Neural cell (in vitro differentiated cells): ENCODE measurements around the gene VPS37C. TPM values are rescaled to one million over a fixed set of nuclear protein-coding genes. Genes with fewer than 3 reads are reported as not detected.

Experiments used
- H2AFZ ChIP-seq: fragments of 200-600, 300-800 bp; sonication (generic), shearing (Covaris generic); 2 replicates; pipeline ENCODE4 v1.6.0; 2014; ENCODE audit warnings: low read depth, mild to moderate bottlenecking, antibody characterized with exemption, low read length, moderate library complexity
- H3F3A ChIP-seq: fragments of 200-600 bp; shearing (Covaris generic); 2 replicates; pipeline ENCODE4 v1.6.1; 2016; ENCODE audit warnings: mild to moderate bottlenecking, moderate library complexity, mixed read lengths, antibody characterized with exemption, low read length; ENCODE audit not compliant: insufficient read depth, poor library complexity, severe bottlenecking
- H3K27ac ChIP-seq: fragments of 200-600, 300-800 bp; sonication (generic), shearing (Covaris generic); 2 replicates; pipeline ENCODE4 v1.5.1; 2014; ENCODE audit warnings: mild to moderate bottlenecking, low read length, moderate library complexity
- H3K27me3 ChIP-seq: fragments of 300-800, 200-600 bp; sonication (generic), shearing (Covaris generic); 2 replicates; pipeline ENCODE4 v1.6.0; 2014; ENCODE audit warnings: mild to moderate bottlenecking, low read depth, low read length, moderate library complexity; ENCODE audit not compliant: insufficient read depth
- H3K36me3 ChIP-seq: fragments of 300-800, 200-600 bp; sonication (generic), shearing (Covaris generic); 2 replicates; pipeline ENCODE4 v1.5.1; 2014; ENCODE audit warnings: mild to moderate bottlenecking, antibody characterized with exemption, low read length, moderate library complexity; ENCODE audit not compliant: insufficient read depth
- H3K4me2 ChIP-seq: fragments of 300-800, 200-600 bp; sonication (generic), shearing (Covaris generic); 2 replicates; pipeline ENCODE4 v1.6.0; 2014; ENCODE audit warnings: mild to moderate bottlenecking, low read length
- H3K4me3 ChIP-seq: fragments of 300-800, 200-600 bp; sonication (generic), shearing (Covaris generic); 2 replicates; pipeline ENCODE4 v1.5.1; 2014; ENCODE audit warnings: mild to moderate bottlenecking, low read length, moderate library complexity
- H3K79me2 ChIP-seq: fragments of 200-600 bp; shearing (Covaris generic); replicated peaks from 2 replicates; pipeline ENCODE4 v1.6.0; 2014; ENCODE audit warnings: mild to moderate bottlenecking, low read length, moderate library complexity; ENCODE audit not compliant: insufficient read depth
- H3K9ac ChIP-seq: fragments of 300-800, 200-600 bp; sonication (generic), shearing (Covaris generic); 2 replicates; pipeline ENCODE4 v1.6.1; 2016; ENCODE audit warnings: mild to moderate bottlenecking, low read length, mixed read lengths
- H3K9me2 ChIP-seq: fragments of 200-600 bp; shearing (Covaris generic); 2 replicates; pipeline ENCODE4 v1.6.1; 2016; ENCODE audit warnings: mild to moderate bottlenecking, low read length, mixed read lengths; ENCODE audit not compliant: insufficient read depth
- H3K9me3 ChIP-seq: fragments of 200-600, 300-800 bp; sonication (generic), shearing (Covaris generic); 2 replicates; pipeline ENCODE4 v1.6.1; 2016; ENCODE audit warnings: mild to moderate bottlenecking, mixed run types, low read length, moderate library complexity, mixed read lengths
- H4K20me1 ChIP-seq: fragments of 200-600 bp; shearing (Covaris generic); 2 replicates; pipeline ENCODE4 v1.6.1; 2016; ENCODE audit warnings: mild to moderate bottlenecking, mixed run types; ENCODE audit not compliant: insufficient read depth
- CTCF ChIP-seq: fragments of 450-650 bp; IDR thresholded peaks from 2 replicates; pipeline ENCODE4 v1.5.1; 2014; ENCODE audit warnings: antibody characterized with exemption, mild to moderate bottlenecking, moderate library complexity; ENCODE audit not compliant: poor library complexity, severe bottlenecking
- EP300 ChIP-seq: fragments of 450-650 bp; conservative IDR thresholded peaks from 2 replicates; pipeline ENCODE4 v1.6.1; 2014; ENCODE audit warnings: antibody characterized with exemption, mild to moderate bottlenecking, moderate library complexity; ENCODE audit not compliant: poor library complexity, severe bottlenecking
- EZH2 ChIP-seq: fragments of 200-600, 300-800 bp; shearing (Covaris generic), sonication (generic); IDR thresholded peaks from 2 replicates; pipeline ENCODE4 v1.6.1; 2014; ENCODE audit warnings: antibody characterized with exemption, low read length, borderline replicate concordance, mild to moderate bottlenecking; ENCODE audit not compliant: insufficient read depth, poor library complexity, severe bottlenecking
- MXI1 ChIP-seq: fragments of 450-650 bp; conservative IDR thresholded peaks from 2 replicates; pipeline ENCODE4 v1.6.1; 2014; ENCODE audit warnings: antibody characterized with exemption, mild to moderate bottlenecking; ENCODE audit not compliant: poor library complexity, severe bottlenecking
- POLR2AphosphoS5 ChIP-seq: IDR thresholded peaks from 2 replicates; pipeline ENCODE4 v1.6.1; 2012
- RAD21 ChIP-seq: fragments of 450-650 bp; conservative IDR thresholded peaks from 2 replicates; pipeline ENCODE4 v1.6.1; 2014; ENCODE audit warnings: antibody characterized with exemption, mild to moderate bottlenecking, moderate library complexity
- REST ChIP-seq: IDR thresholded peaks from 2 replicates; pipeline ENCODE4 v1.6.1; 2012; ENCODE audit warnings: borderline replicate concordance
- SMC3 ChIP-seq: fragments of 450-650 bp; conservative IDR thresholded peaks from 2 replicates; pipeline ENCODE4 v1.6.1; 2014; ENCODE audit warnings: antibody characterized with exemption, mild to moderate bottlenecking, moderate library complexity; ENCODE audit not compliant: poor library complexity
- TAF1 ChIP-seq: IDR thresholded peaks from 2 replicates; pipeline ENCODE4 v1.6.1; 2012; ENCODE audit warnings: low read depth
- polyA plus RNA-seq: library from polyadenylated mRNA; depleted of rRNA; stranded (reverse); fragments of >200 nt; gene quantifications from 2 replicates; pipeline ENCODE4 v1.2.3, GENCODE V29; 2014

The VPS37C gene
- polyA plus RNA-seq, 1 donor from 2014 or later: 7.3 TPM

- Histone ChIP-seq H3K4me2 (no peak overlapping the region), H3K27ac (no peak overlapping the region), H3K36me3 (no peaks in the 10 kb centered on the region), H3K79me2 (peaks cover 22% of the 10 kb centered on the region), H3K9me3 (peaks cover 5% of the 10 kb centered on the region), H3K9me2 (no peaks in the 10 kb centered on the region), H3K9ac (no peak overlapping the region), H4K20me1 (no peaks in the 10 kb centered on the region), H2AFZ (no peak overlapping the region), H3K4me3 (no peak overlapping the region), H3K27me3 (no peaks in the 10 kb centered on the region), H3F3A (no peaks in the 10 kb centered on the region)
- no peak for TF ChIP-seq CTCF
- TF ChIP-seq TAF1: no peak
- TF ChIP-seq MXI1: no peak
- TF ChIP-seq REST: no peak
- no peak for TF ChIP-seq EP300
- no peak for TF ChIP-seq POLR2AphosphoS5
- TF ChIP-seq RAD21: no peak
- no peak for TF ChIP-seq SMC3
- TF ChIP-seq EZH2: no peak
These were observed 2.4 kb downstream of the VPS37C start for GRCh38 chr11:61158691-61159381.

GRCh38 chr11:61157743-61158142 is 3.5 kb downstream of the VPS37C start:
- H3K27me3 ChIP-seq: no peaks in the 10 kb centered on the region
- H4K20me1 ChIP-seq: no peaks in the 10 kb centered on the region
- H3K9me3 ChIP-seq: peaks cover 5% of the 10 kb centered on the region
- H3K4me3 ChIP-seq: no peak overlapping the region
- no peak overlapping the region for H3K4me2 ChIP-seq
- peaks cover 26% of the 10 kb centered on the region for H3K79me2 ChIP-seq
- no peak overlapping the region for H2AFZ ChIP-seq
- TF ChIP-seq TAF1 (no peak), REST (no peak), POLR2AphosphoS5 (no peak), EZH2 (no peak), EP300 (no peak), MXI1 (no peak), RAD21 (no peak), SMC3 (no peak), CTCF (no peak)
- no peaks in the 10 kb centered on the region for H3K36me3 ChIP-seq
- no peak overlapping the region for H3K9ac ChIP-seq
- H3K27ac ChIP-seq: no peak overlapping the region
- no peaks in the 10 kb centered on the region for H3K9me2 ChIP-seq
- H3F3A ChIP-seq: no peaks in the 10 kb centered on the region
